ENCODE measurements around the gene OTP. TPM values are rescaled to one million over a fixed set of nuclear protein-coding genes. Genes with fewer than 3 reads are reported as not detected.

The OTP gene
- total and polyA plus RNA-seq, 3 experiments from 2014 or later: not detected

GRCh38 chr5:77636641-77637169, 1.8 kb downstream of the OTP start:
- Mint-ChIP-seq H3K36me3 (peaks cover 0 to 2% (median 0%) of the 10 kb centered on the region in 3 donors), H3K27me3 (peaks cover 83 to 84% of the 10 kb centered on the region in 2 donors), H3K27ac (peak overlapping the region in 2 of 8 donors; percentile 53 to 56), H3K4me1 (peaks cover 16 to 19% (median 18%) of the 10 kb centered on the region in 3 donors), H3K9me3 (peaks cover 28 to 50% (median 46%) of the 10 kb centered on the region in 5 donors), H3K4me3 (peak overlapping the region in 1 of 7 donors; percentile 65)
- POLR2A ChIA-PET: no interaction called here
- peaks cover 95% of the 10 kb centered on the region for H3K27me3 ChIP-seq (ENCODE audit: insufficient read depth, low read length, poor library complexity, severe bottlenecking)
- peaks cover 5% of the 10 kb centered on the region for H3K9me3 ChIP-seq (ENCODE audit: low read length)
- no peaks in the 10 kb centered on the region for H3K36me3 ChIP-seq (ENCODE audit: insufficient read depth, low read length)
- no peak overlapping the region for H3K27ac ChIP-seq (ENCODE audit: low read depth, low read length)
- H3K4me1 ChIP-seq (ENCODE audit: insufficient read depth, low read length): peaks cover 2% of the 10 kb centered on the region
- no peak for DNase-seq
- CTCF ChIA-PET: no interaction called here
- H3K4me3 ChIP-seq (ENCODE audit: low read length): no peak overlapping the region

- Mint-ChIP-seq H3K4me3 (peak overlapping the region in 1 of 7 donors; percentile 54), H3K36me3 (peaks cover 0 to 3% (median 2%) of the 10 kb centered on the region in 3 donors), H3K4me1 (peaks cover 18 to 24% (median 22%) of the 10 kb centered on the region in 3 donors), H3K27ac (peak overlapping the region in 3 of 8 donors; percentile 47 to 57 (median 56)), H3K9me3 (peaks cover 26 to 46% (median 45%) of the 10 kb centered on the region in 5 donors), H3K27me3 (peaks cover 83 to 84% of the 10 kb centered on the region in 2 donors)
- no peak overlapping the region for H3K27ac ChIP-seq (ENCODE audit: low read depth, low read length)
- DNase-seq: no peak
- no peaks in the 10 kb centered on the region for H3K36me3 ChIP-seq (ENCODE audit: insufficient read depth, low read length)
- peaks cover 8% of the 10 kb centered on the region for H3K4me1 ChIP-seq (ENCODE audit: insufficient read depth, low read length)
- ChIA-PET POLR2A (interaction anchor here (0.7 kb wide), 1 partner anchor 14 kb away, joined by 3 read pairs; no protein-coding TSS in a partner anchor), CTCF (no interaction called here)
- peaks cover 5% of the 10 kb centered on the region for H3K9me3 ChIP-seq (ENCODE audit: low read length)
- H3K4me3 ChIP-seq (ENCODE audit: low read length): no peak overlapping the region
- peaks cover 94% of the 10 kb centered on the region for H3K27me3 ChIP-seq (ENCODE audit: insufficient read depth, low read length, poor library complexity, severe bottlenecking)
Observed at GRCh38 chr5:77635917-77636640, 2.4 kb downstream of the OTP start.

GRCh38 chr5:77635067-77635916, 3.2 kb downstream of the OTP start:
- H3K27me3 Mint-ChIP-seq: peaks cover 82 to 83% of the 10 kb centered on the region in 2 donors
- peaks cover 20 to 29% (median 26%) of the 10 kb centered on the region in 3 donors for H3K4me1 Mint-ChIP-seq
- Histone ChIP-seq H3K4me3 (ENCODE audit: low read length) (no peak overlapping the region), H3K9me3 (ENCODE audit: low read length) (peaks cover 5% of the 10 kb centered on the region), H3K36me3 (ENCODE audit: insufficient read depth, low read length) (no peaks in the 10 kb centered on the region), H3K27me3 (ENCODE audit: insufficient read depth, low read length, poor library complexity, severe bottlenecking) (peaks cover 94% of the 10 kb centered on the region), H3K4me1 (ENCODE audit: insufficient read depth, low read length) (peaks cover 13% of the 10 kb centered on the region), H3K27ac (ENCODE audit: low read depth, low read length) (no peak overlapping the region)
- ChIA-PET POLR2A (interaction anchor here (0.7 kb wide), 1 partner anchor 14 kb away, joined by 3 read pairs; no protein-coding TSS in a partner anchor), CTCF (no interaction called here)
- H3K36me3 Mint-ChIP-seq: peaks cover 0 to 3% (median 2%) of the 10 kb centered on the region in 3 donors
- H3K27ac Mint-ChIP-seq: peak overlapping the region in 1 of 8 donors; percentile 11
- H3K9me3 Mint-ChIP-seq: peaks cover 22 to 44% (median 42%) of the 10 kb centered on the region in 5 donors
- DNase-seq: no peak
- H3K4me3 Mint-ChIP-seq: no peak overlapping the region

- peaks cover 17% of the 10 kb centered on the region for H3K4me1 ChIP-seq (ENCODE audit: insufficient read depth, low read length)
- no peaks in the 10 kb centered on the region for H3K36me3 ChIP-seq (ENCODE audit: insufficient read depth, low read length)
- H3K27me3 ChIP-seq (ENCODE audit: insufficient read depth, low read length, poor library complexity, severe bottlenecking): peaks cover 88% of the 10 kb centered on the region
- Mint-ChIP-seq H3K36me3 (peaks cover 0 to 6% (median 2%) of the 10 kb centered on the region in 3 donors), H3K4me3 (no peak overlapping the region), H3K4me1 (peaks cover 28 to 39% (median 32%) of the 10 kb centered on the region in 3 donors), H3K27ac (peak overlapping the region in 1 of 8 donors; percentile 24), H3K27me3 (peaks cover 82 to 83% of the 10 kb centered on the region in 2 donors), H3K9me3 (peaks cover 22 to 47% (median 40%) of the 10 kb centered on the region in 5 donors)
- peaks cover 5% of the 10 kb centered on the region for H3K9me3 ChIP-seq (ENCODE audit: low read length)
- ChIA-PET POLR2A (no interaction called here), CTCF (no interaction called here)
- no peak overlapping the region for H3K27ac ChIP-seq (ENCODE audit: low read depth, low read length)
- H3K4me3 ChIP-seq (ENCODE audit: low read length): no peak overlapping the region
- no peak for DNase-seq
Observed at GRCh38 chr5:77633709-77634108, 4.8 kb downstream of the OTP start.

GRCh38 chr5:77633207-77633675, 5.3 kb downstream of the OTP start:
- H3K4me1 ChIP-seq (ENCODE audit: insufficient read depth, low read length): peaks cover 17% of the 10 kb centered on the region
- peak overlapping the region in 1 of 7 donors; percentile 36 for H3K4me3 Mint-ChIP-seq

GRCh38 chr5:77632526-77633206, 5.8 kb downstream of the OTP start:
- Histone ChIP-seq H3K27ac (ENCODE audit: low read depth, low read length) (no peak overlapping the region), H3K27me3 (ENCODE audit: insufficient read depth, low read length, poor library complexity, severe bottlenecking) (peaks cover 88% of the 10 kb centered on the region), H3K9me3 (ENCODE audit: low read length) (peaks cover 5% of the 10 kb centered on the region), H3K36me3 (ENCODE audit: insufficient read depth, low read length) (no peaks in the 10 kb centered on the region), H3K4me3 (ENCODE audit: low read length) (no peak overlapping the region), H3K4me1 (ENCODE audit: insufficient read depth, low read length) (peaks cover 17% of the 10 kb centered on the region)
- H3K27me3 Mint-ChIP-seq: peaks cover 81 to 83% of the 10 kb centered on the region in 2 donors
- POLR2A ChIA-PET: no interaction called here
- peak overlapping the region in 3 of 8 donors; percentile 10 to 63 (median 43) for H3K27ac Mint-ChIP-seq
- peaks cover 21 to 46% (median 35%) of the 10 kb centered on the region in 5 donors for H3K9me3 Mint-ChIP-seq
- DNase-seq: no peak
- H3K36me3 Mint-ChIP-seq: peaks cover 0 to 7% (median 2%) of the 10 kb centered on the region in 3 donors
- peak overlapping the region in 5 of 7 donors; percentile 13 to 55 (median 47) for H3K4me3 Mint-ChIP-seq
- CTCF ChIA-PET: no interaction called here
- H3K4me1 Mint-ChIP-seq: peaks cover 26 to 36% (median 30%) of the 10 kb centered on the region in 3 donors

More at GRCh38 chr5:77633207-77633675, 5.3 kb downstream of the OTP start:
- peaks cover 0 to 7% (median 2%) of the 10 kb centered on the region in 3 donors for H3K36me3 Mint-ChIP-seq
- H3K4me3 ChIP-seq (ENCODE audit: low read length): no peak overlapping the region
- CTCF ChIA-PET: no interaction called here
- peaks cover 84 to 85% of the 10 kb centered on the region in 2 donors for H3K27me3 Mint-ChIP-seq
- H3K9me3 Mint-ChIP-seq: peaks cover 25 to 49% (median 38%) of the 10 kb centered on the region in 5 donors
- POLR2A ChIA-PET: no interaction called here
- DNase-seq: no peak
- peaks cover 29 to 39% (median 33%) of the 10 kb centered on the region in 3 donors for H3K4me1 Mint-ChIP-seq
- peaks cover 88% of the 10 kb centered on the region for H3K27me3 ChIP-seq (ENCODE audit: insufficient read depth, low read length, poor library complexity, severe bottlenecking)
- no peak overlapping the region for H3K27ac ChIP-seq (ENCODE audit: low read depth, low read length)
- H3K9me3 ChIP-seq (ENCODE audit: low read length): peaks cover 5% of the 10 kb centered on the region
- no peaks in the 10 kb centered on the region for H3K36me3 ChIP-seq (ENCODE audit: insufficient read depth, low read length)
- peak overlapping the region in 2 of 8 donors; percentile 24 to 63 for H3K27ac Mint-ChIP-seq

GRCh38 chr5:77630114-77630680, 8.3 kb downstream of the OTP start:
- POLR2A ChIA-PET: no interaction called here
- Histone ChIP-seq H3K36me3 (ENCODE audit: insufficient read depth, low read length) (no peaks in the 10 kb centered on the region), H3K27ac (ENCODE audit: low read depth, low read length) (no peak overlapping the region), H3K4me1 (ENCODE audit: insufficient read depth, low read length) (peaks cover 17% of the 10 kb centered on the region), H3K9me3 (ENCODE audit: low read length) (no peaks in the 10 kb centered on the region), H3K4me3 (ENCODE audit: low read length) (peak overlapping the region; percentile 22), H3K27me3 (ENCODE audit: insufficient read depth, low read length, poor library complexity, severe bottlenecking) (peaks cover 66% of the 10 kb centered on the region)
- H3K4me1 Mint-ChIP-seq: peaks cover 21 to 32% (median 25%) of the 10 kb centered on the region in 3 donors
- DNase-seq: no peak
- CTCF ChIA-PET: interaction anchor here (1.7 kb wide), 1 partner anchor 1503 kb away, joined by 4 read pairs; no protein-coding TSS in a partner anchor
- peak overlapping the region; percentile 71 to 91 (median 83) for H3K4me3 Mint-ChIP-seq
- peaks cover 67 to 85% of the 10 kb centered on the region in 2 donors for H3K27me3 Mint-ChIP-seq
- H3K36me3 Mint-ChIP-seq: peaks cover 0 to 7% (median 0%) of the 10 kb centered on the region in 3 donors
- no peak overlapping the region for H3K27ac Mint-ChIP-seq
- H3K9me3 Mint-ChIP-seq: peaks cover 22 to 32% (median 29%) of the 10 kb centered on the region in 5 donors

Measured in CD8-positive, alpha-beta memory T cell (primary cell).